Activated naive CD8-positive, alpha-beta T cell treated with anti-CD3 and anti-CD28 coated beads, Interleukin-2, amount 10 ng/mL, durations not matched to agents 7 days and 5 days (primary cell): Measurements from ENCODE around the gene NAIF1. TPM values are rescaled to one million over a fixed set of nuclear protein-coding genes. Genes with fewer than 3 reads are reported as not detected.
"Not testable (repeated sequence)": the region's sequence is repeated elsewhere in the genome, so short reads cannot be mapped to it uniquely, and the experiment has no call there.

Source experiments
- ATAC-seq: fragments of 150-1000 bp; cut with Tn5 transposase; one replicate; pipeline ENCODE4 v1.10.0; 2021; ENCODE audit warnings: low read depth, moderate library complexity
- POLR2A ChIA-PET: fragments of 350-600 bp; sonication (Branson Sonifier 250); formaldehyde crosslinking; loops from one replicate; lab custom pipeline; 2021; ENCODE audit warnings: antibody characterized with exemption; lab: Charles Lee
- DNase-seq: peaks from one replicate; pipeline ENCODE4 v3.0.0; 2021
- H3K27ac Mint-ChIP-seq: one replicate; pipeline ENCODE4 v1.8.0; 2022; ENCODE audit warnings: mild to moderate bottlenecking, mixed read lengths
- H3K27me3 Mint-ChIP-seq: one replicate; pipeline ENCODE4 v1.8.0; 2022; ENCODE audit warnings: mild to moderate bottlenecking, moderate library complexity, mixed read lengths
- H3K36me3 Mint-ChIP-seq: one replicate; pipeline ENCODE4 v1.8.0; 2021; ENCODE audit warnings: mild to moderate bottlenecking, mixed read lengths
- H3K4me1 Mint-ChIP-seq: one replicate; pipeline ENCODE4 v1.8.0; 2021; ENCODE audit warnings: mixed read lengths
- H3K4me3 Mint-ChIP-seq: one replicate; pipeline ENCODE4 v1.8.0; 2022; ENCODE audit warnings: mild to moderate bottlenecking, moderate library complexity, mixed read lengths
- H3K9me3 Mint-ChIP-seq: one replicate; pipeline ENCODE4 v1.8.0; 2021; ENCODE audit warnings: mixed read lengths
- total RNA-seq, 2 experiments: library from RNA; stranded (reverse); gene quantifications; one replicate each; pipeline ENCODE4 v1.2.3, GENCODE V29; 2021

The NAIF1 gene
- total RNA-seq, 2 experiments from 2014 or later, result 11.8 to 13.2 TPM

DNA sequence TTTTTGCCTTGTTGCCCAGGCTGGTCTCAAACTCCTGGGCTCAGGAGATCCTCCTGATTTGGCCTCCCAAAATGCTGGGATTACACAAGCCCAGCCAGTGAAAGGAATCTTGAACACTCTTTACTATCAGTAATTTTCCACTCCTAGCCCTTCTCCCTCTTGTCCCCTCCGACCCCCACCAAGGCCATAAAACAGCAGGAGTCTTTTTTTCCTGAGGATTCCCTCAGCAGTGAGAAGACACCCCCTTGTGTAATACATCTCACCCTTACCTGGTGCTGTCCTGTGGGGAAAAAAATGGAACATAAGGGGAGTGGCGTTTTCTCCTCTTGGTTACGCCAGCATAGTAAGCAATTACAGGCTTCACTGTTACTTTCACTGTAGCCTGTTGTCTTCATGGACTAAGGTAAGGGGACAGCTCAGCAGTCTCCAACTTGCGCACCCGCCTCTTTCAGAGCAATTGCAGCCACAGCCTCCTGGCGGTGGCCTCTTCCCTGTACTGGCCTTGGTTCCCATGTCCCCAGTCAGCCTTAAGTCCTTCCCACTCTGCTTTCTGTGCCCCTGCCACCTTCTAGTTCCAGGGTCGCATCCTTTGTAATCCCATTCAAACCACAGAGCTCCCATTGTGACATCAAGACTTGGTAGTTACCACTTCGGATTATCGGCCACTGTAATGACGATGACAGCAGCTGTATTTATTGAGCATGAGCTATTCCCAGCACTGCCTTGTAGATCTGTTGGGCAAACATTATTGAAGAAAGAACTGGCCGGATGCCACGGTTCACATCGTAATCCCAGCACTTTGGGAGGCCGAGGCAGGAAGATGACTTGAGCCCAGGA, 10.0 kb downstream of the NAIF1 start:
- DNase-seq, result no peak
- Mint-ChIP-seq H3K9me3 (no peaks in the 10 kb centered on the region), H3K4me1 (peaks cover 12% of the 10 kb centered on the region), H3K27ac (no peak overlapping the region), H3K4me3 (no peak overlapping the region), H3K36me3 (no peaks in the 10 kb centered on the region), H3K27me3 (peaks cover 3% of the 10 kb centered on the region)
- ATAC-seq, result no peak
- POLR2A ChIA-PET, result interaction anchor here (0.5 to 1.6 kb wide), 2 partner anchors 10 to 421 kb away, joined by 3 to 6 read pairs; partner anchors contain the start of gene NAIF1

GRCh38 chr9:128056086-128056485, 11.0 kb downstream of the NAIF1 start:
- Mint-ChIP-seq H3K4me3 (no peak overlapping the region), H3K27ac (no peak overlapping the region), H3K27me3 (peaks cover 3% of the 10 kb centered on the region), H3K36me3 (no peaks in the 10 kb centered on the region), H3K4me1 (peaks cover 3% of the 10 kb centered on the region), H3K9me3 (no peaks in the 10 kb centered on the region)
- POLR2A ChIA-PET, result no interaction called here
- DNase-seq, result no peak
- ATAC-seq, result no peak

DNA sequence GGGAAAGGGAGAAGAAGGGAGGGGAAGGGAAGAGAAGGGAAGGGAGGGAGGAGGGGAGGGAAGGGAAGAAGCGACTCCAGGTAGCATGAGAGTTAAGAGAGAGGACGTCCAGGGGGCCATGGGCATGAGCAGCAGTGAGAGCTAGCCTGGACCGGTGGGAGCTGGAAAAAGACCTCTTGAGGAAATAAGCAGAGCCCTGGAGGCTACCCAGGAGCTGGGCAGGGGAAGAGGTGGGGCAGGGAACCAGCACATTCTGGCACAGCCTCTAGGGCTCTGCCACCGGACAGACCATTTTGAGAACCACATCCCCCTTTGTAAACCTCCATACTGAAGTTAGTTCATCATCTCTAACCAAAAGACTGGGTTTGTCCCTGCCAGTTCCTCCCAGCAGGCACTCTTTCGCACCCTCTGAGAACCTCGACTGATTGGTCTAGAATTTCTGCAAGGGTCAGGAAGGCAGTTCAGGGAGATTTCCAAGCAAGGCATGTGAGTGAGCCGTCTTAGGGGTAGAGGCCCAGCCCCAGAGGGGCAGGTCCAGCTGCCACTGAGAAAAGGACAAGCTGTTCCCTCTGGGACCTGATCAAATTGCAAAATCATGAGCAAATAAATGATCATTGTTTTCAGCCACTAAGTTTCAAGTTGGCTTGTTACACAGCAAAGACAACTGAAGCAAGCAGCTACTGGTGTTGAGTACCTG, 11.6 kb downstream of the NAIF1 start:
- POLR2A ChIA-PET, result no interaction called here
- Mint-ChIP-seq H3K9me3 (no peaks in the 10 kb centered on the region), H3K4me3 (no peak overlapping the region), H3K27me3 (peaks cover 3% of the 10 kb centered on the region), H3K36me3 (no peaks in the 10 kb centered on the region), H3K4me1 (no peaks in the 10 kb centered on the region), H3K27ac (no peak overlapping the region)
- ATAC-seq, result peak; percentile 52
- DNase-seq, result no peak

- ATAC-seq, result no peak
- Mint-ChIP-seq H3K27ac (no peak overlapping the region), H3K4me1 (no peaks in the 10 kb centered on the region), H3K9me3 (no peaks in the 10 kb centered on the region), H3K36me3 (no peaks in the 10 kb centered on the region), H3K4me3 (no peak overlapping the region), H3K27me3 (peaks cover 5% of the 10 kb centered on the region)
- POLR2A ChIA-PET, result no interaction called here
- no peak for DNase-seq
These were observed 13.0 kb downstream of the NAIF1 start for GRCh38 chr9:128054087-128054486.

DNA sequence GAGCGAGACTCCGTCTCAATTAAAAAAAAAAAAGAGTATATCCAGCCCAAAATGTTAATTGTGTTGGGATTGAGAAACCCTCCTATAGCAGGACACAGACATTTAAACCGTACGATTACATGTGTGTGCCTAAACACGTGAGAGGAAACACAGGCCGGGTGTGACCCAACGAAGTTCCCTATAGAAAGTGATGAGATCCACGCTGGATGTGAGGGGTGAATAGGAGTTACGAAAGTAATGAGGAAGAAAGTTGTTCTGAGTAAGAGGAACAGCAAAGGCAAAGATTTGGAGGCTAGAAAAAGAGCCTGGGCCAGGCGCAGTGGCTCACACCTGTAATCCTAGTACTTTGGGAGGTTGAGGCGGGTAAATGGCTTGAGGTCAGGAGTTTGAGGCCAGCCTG, 13.6 kb downstream of the NAIF1 start:
- Mint-ChIP-seq H3K27ac (no peak overlapping the region), H3K4me1 (peaks cover 4% of the 10 kb centered on the region), H3K4me3 (no peak overlapping the region), H3K36me3 (no peaks in the 10 kb centered on the region), H3K27me3 (peaks cover 5% of the 10 kb centered on the region), H3K9me3 (peaks cover under 1% of the 10 kb centered on the region)
- ATAC-seq (no peak), DNase-seq (no peak)
- POLR2A ChIA-PET, result interaction anchor here (0.7 kb wide), 1 partner anchor 167 kb away, joined by 3 read pairs; no protein-coding TSS in a partner anchor

GRCh38 chr9:128051932-128052709, 15.0 kb downstream of the NAIF1 start:
- POLR2A ChIA-PET, result interaction anchor here (0.6 to 1.2 kb wide), 2 partner anchors 16 to 1150 kb away, joined by 3 to 4 read pairs; partner anchors contain the start of gene SLC25A25
- H3K9me3 Mint-ChIP-seq, result peaks cover 1% of the 10 kb centered on the region
- H3K27ac Mint-ChIP-seq, result no peak overlapping the region

GRCh38 chr9:128049843-128050242, 17.3 kb downstream of the NAIF1 start:
- Mint-ChIP-seq H3K27ac (no peak overlapping the region), H3K4me3 (no peak overlapping the region), H3K4me1 (peaks cover 5% of the 10 kb centered on the region), H3K9me3 (peaks cover 1% of the 10 kb centered on the region), H3K36me3 (no peaks in the 10 kb centered on the region), H3K27me3 (peaks cover 3% of the 10 kb centered on the region)
- POLR2A ChIA-PET, result no interaction called here
- ATAC-seq (no peak), DNase-seq (no peak)

More at GRCh38 chr9:128051932-128052709, 15.0 kb downstream of the NAIF1 start:
- ATAC-seq (no peak), DNase-seq (no peak)
- Mint-ChIP-seq H3K27me3 (peaks cover 5% of the 10 kb centered on the region), H3K4me1 (peaks cover 5% of the 10 kb centered on the region), H3K36me3 (no peaks in the 10 kb centered on the region), H3K4me3 (no peak overlapping the region)

DNA sequence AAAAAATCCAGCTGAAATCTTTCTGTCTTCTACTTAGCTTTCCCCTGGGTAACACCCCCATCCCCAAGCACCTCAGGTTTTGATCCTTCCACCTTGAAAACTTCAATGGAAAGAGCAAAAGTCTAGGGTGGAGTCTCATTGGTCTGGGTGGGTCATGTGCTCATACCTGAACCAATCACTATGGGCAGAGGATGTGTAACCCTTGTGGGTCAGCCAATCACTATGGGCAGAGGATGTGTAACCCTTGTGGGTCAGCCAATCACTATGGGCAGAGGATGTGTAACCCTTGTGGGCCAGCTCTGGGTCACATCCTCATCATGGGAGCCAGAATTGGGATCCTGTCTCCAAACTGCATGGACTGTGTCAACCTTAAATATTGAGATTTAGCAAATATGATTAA, 18.5 kb downstream of the NAIF1 start:
- ATAC-seq (peak; percentile 66), DNase-seq (no peak)
- Mint-ChIP-seq H3K4me3 (no peak overlapping the region), H3K27ac (no peak overlapping the region), H3K9me3 (peaks cover 1% of the 10 kb centered on the region), H3K27me3 (peaks cover 2% of the 10 kb centered on the region), H3K36me3 (no peaks in the 10 kb centered on the region), H3K4me1 (peaks cover 5% of the 10 kb centered on the region)
- POLR2A ChIA-PET, result interaction anchor here (0.6 to 0.9 kb wide), 4 partner anchors 10 to 277 kb away, joined by 3 to 5 read pairs (median 4); no protein-coding TSS in a partner anchor

DNA sequence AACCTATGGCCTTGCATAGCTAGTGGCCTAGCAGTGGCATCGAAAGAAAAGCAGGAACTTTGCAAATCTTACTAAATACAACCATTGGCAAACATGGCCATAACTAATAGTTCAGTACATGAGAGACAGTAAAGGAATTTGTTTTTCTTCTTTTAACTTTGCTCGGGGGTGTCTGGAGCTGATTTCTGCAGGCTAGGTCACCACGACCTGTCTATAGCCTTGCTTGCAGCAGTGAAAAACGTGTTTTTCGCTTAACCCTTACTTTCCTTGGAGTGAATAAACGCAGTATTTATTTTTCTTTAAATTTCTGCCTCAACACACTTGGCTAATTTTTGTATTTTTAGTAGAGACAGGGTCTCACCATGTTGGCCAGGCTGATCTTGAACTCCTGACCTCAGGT, 19.9 kb downstream of the NAIF1 start:
- Mint-ChIP-seq H3K4me3 (no peak overlapping the region), H3K27ac (no peak overlapping the region), H3K27me3 (peaks cover 2% of the 10 kb centered on the region), H3K36me3 (no peaks in the 10 kb centered on the region), H3K9me3 (peaks cover 1% of the 10 kb centered on the region), H3K4me1 (peaks cover 5% of the 10 kb centered on the region)
- POLR2A ChIA-PET, result interaction anchor here (1.4 kb wide), 1 partner anchor 13 kb away, joined by 4 read pairs; no protein-coding TSS in a partner anchor
- DNase-seq (no peak), ATAC-seq (no peak)

GRCh38 chr9:128045831-128046230, 21.3 kb downstream of the NAIF1 start:
- POLR2A ChIA-PET, result interaction anchor here (0.5 to 1.0 kb wide), 2 partner anchors 62 to 108 kb away, joined by 4 to 8 read pairs; partner anchors contain the start of gene DPM2
- no peak overlapping the region for H3K27ac Mint-ChIP-seq
- peaks cover 7% of the 10 kb centered on the region for H3K4me1 Mint-ChIP-seq
- ATAC-seq (no peak), DNase-seq (no peak)
- no peaks in the 10 kb centered on the region for H3K36me3 Mint-ChIP-seq
- peaks cover 2% of the 10 kb centered on the region for H3K27me3 Mint-ChIP-seq
- H3K9me3 Mint-ChIP-seq, result peaks cover 1% of the 10 kb centered on the region
- H3K4me3 Mint-ChIP-seq, result no peak overlapping the region

DNA sequence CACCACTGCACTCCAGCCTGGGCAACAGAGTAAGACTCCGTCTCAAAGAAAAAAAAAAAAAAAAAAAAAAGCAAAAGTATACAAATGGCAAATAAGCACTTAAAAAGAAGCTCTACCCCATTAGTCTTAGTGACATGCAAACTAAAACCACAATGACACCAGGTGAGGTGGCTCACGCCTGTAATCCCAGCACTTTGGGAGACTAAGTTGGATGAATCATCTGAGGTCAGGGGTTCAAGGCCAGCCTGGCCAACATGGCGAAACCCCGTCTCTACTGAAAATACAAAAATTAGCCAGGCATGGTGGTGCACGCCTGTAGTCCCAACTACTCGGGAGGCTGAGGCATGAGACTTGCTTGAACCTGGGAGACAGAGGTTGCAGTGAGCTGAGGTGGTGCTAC, 21.7 kb downstream of the NAIF1 start:
- not testable (repeated sequence) for H3K27me3 Mint-ChIP-seq, H3K36me3 Mint-ChIP-seq, H3K4me1 Mint-ChIP-seq, H3K4me3 Mint-ChIP-seq, ATAC-seq, H3K27ac Mint-ChIP-seq, DNase-seq, H3K9me3 Mint-ChIP-seq
- POLR2A ChIA-PET, result interaction anchor here (1.0 kb wide), 1 partner anchor 108 kb away, joined by 4 read pairs; the partner anchor contains the start of gene DPM2

DNA sequence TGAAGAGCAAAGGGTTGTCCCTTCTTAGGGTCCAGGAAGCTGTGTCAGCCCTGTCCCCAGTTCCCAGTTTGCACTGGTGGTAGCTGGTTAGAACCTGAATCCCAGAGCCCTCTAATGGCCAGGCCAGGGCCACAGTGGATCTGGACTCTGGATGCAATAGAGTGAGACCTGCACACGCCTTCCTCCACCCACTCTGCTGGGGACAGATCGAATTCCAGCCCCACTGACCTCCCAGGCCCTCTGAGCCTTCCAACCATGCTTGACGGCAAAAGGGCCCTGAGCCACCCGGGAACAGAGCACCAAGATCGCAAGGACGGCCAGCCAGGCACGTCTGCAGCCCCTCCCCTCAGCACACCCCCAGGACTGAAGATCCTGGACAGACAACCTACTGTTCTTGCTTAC, 23.7 kb downstream of the NAIF1 start:
- ATAC-seq (no peak), DNase-seq (no peak)
- POLR2A ChIA-PET, result no interaction called here
- no peak overlapping the region for H3K27ac Mint-ChIP-seq
- no peaks in the 10 kb centered on the region for H3K9me3 Mint-ChIP-seq
- H3K4me1 Mint-ChIP-seq, result peaks cover 2% of the 10 kb centered on the region
- H3K27me3 Mint-ChIP-seq, result no peaks in the 10 kb centered on the region
- no peak overlapping the region for H3K4me3 Mint-ChIP-seq
- H3K36me3 Mint-ChIP-seq, result no peaks in the 10 kb centered on the region

DNA sequence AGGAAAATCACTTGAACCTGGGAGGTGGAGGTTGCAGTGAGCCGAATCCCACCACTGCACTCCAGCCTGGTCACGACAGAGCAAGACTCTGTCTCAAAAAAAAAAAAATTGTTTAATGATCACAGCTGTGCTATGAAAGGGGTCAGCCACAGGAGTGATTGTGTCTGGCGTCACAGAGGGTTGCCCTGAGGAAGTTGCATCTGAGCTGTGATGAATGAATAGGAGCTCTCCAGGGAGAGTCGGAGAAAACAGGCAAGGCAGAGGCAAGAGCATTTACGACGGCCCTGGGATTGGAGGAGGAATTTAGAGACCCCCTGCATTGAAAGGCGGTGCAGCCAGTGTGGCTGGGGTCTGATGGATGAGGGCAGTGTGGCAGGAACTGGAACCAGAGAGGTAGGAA, 25.1 kb downstream of the NAIF1 start:
- no peak for ATAC-seq
- Mint-ChIP-seq H3K27ac (no peak overlapping the region), H3K4me3 (no peak overlapping the region), H3K4me1 (peaks cover 2% of the 10 kb centered on the region), H3K36me3 (no peaks in the 10 kb centered on the region), H3K27me3 (no peaks in the 10 kb centered on the region), H3K9me3 (no peaks in the 10 kb centered on the region)
- POLR2A ChIA-PET, result no interaction called here
- no peak for DNase-seq
